K562 (cell line): ENCODE data around the gene NOP10. TPM values are rescaled to one million over a fixed set of nuclear protein-coding genes. Genes with fewer than 3 reads are reported as not detected.

Source experiments
- CAMTA2 ChIP-seq: fragments of 250-450 bp; sonication (Bioruptor Pico); conservative IDR thresholded peaks from 2 replicates; pipeline ENCODE4 v1.5.1; 2022
- EHMT2 ChIP-seq: fragments of 450-650 bp; IDR thresholded peaks from 2 replicates; pipeline ENCODE4 v1.6.1; 2018; ENCODE audit warnings: antibody characterized with exemption
- ETS1 ChIP-seq: conservative IDR thresholded peaks from 2 replicates; pipeline ENCODE4 v1.6.1; 2011; ENCODE audit warnings: low read depth, mild to moderate bottlenecking, low read length; ENCODE audit not compliant: control insufficient read depth
- HLTF ChIP-seq: fragments of 450-650 bp; IDR thresholded peaks from 2 replicates; pipeline ENCODE4 v1.6.1; 2016
- LCOR ChIP-seq: sonication (generic); formaldehyde crosslinking; IDR thresholded peaks from 2 replicates; pipeline ENCODE4 v1.8.0; 2022; ENCODE audit warnings: mild to moderate bottlenecking, missing genetic modification reagents
- MCM2 ChIP-seq: fragments of 450-650 bp; IDR thresholded peaks from 2 replicates; pipeline ENCODE4 v1.6.1; 2017; ENCODE audit warnings: low read depth, mild to moderate bottlenecking
- MGA ChIP-seq: fragments of 450-650 bp; IDR thresholded peaks from 2 replicates; pipeline ENCODE4 v1.6.1; 2016; ENCODE audit warnings: mild to moderate bottlenecking, moderate library complexity
- RBM14 ChIP-seq: fragments of 200-400 bp; formaldehyde crosslinking; IDR thresholded peaks from 2 replicates; pipeline ENCODE4 v1.6.1; 2018; ENCODE audit warnings: low read depth, mild to moderate bottlenecking, low read length, moderate library complexity, borderline replicate concordance; ENCODE audit not compliant: insufficient read depth
- RCOR1 ChIP-seq, 2 experiments: IDR thresholded peaks; 2 replicates each; pipeline ENCODE4 v1.6.1; 2012; ENCODE audit warnings: low read depth in 2 of 2, low read length in 2 of 2, borderline replicate concordance in 1 of 2, improper control_type of control experiment in 1 of 2
- SMAD3 ChIP-seq: fragments of 450-650 bp; formaldehyde crosslinking; conservative IDR thresholded peaks from 2 replicates; pipeline ENCODE4 v1.4.0; 2020; ENCODE audit warnings: mild to moderate bottlenecking
- XRCC4 ChIP-seq: IDR thresholded peaks from one replicate; pipeline ENCODE4 v1.6.1; 2011; ENCODE audit not compliant: insufficient read depth, insufficient read length; ENCODE audit errors: extremely low read depth
- ZNF384 ChIP-seq: IDR thresholded peaks from 2 replicates; pipeline ENCODE4 v1.6.1; 2012; ENCODE audit warnings: low read depth, low read length, improper control_type of control experiment
- ZNF436 ChIP-seq: fragments of 250-450, 450-650 bp; sonication (Bioruptor Pico); formaldehyde crosslinking; IDR thresholded peaks from 2 replicates; pipeline ENCODE4 v1.7.0; 2020; ENCODE audit warnings: mild to moderate bottlenecking
- ZNF696 ChIP-seq: fragments of 250-450 bp; sonication (Bioruptor Pico); conservative IDR thresholded peaks from 2 replicates; pipeline ENCODE4 v1.4.0; 2020; ENCODE audit warnings: mild to moderate bottlenecking, moderate library complexity
- polyA plus RNA-seq, 8 experiments: library from polyadenylated mRNA; depleted of rRNA in 4 of 8; stranded (reverse) in 5 of 8; unstranded in 3 of 8; fragments of >200 nt; fragmentation: Nextera tagmentation in 2 of 8; fragmentation: Illumina TruSeq in 1 of 8; extraction: Ambion mirVana in 2 of 8; extraction: Trizol in 1 of 8; gene quantifications; 2 replicates each; pipeline versions ENCODE4 v1.2.1 to v1.2.3, GENCODE V29; 2011 to 2014; ENCODE audit warnings: inconsistent platforms in 1 of 8, missing spikeins in 1 of 8
- total RNA-seq, 7 experiments: library from RNA; depleted of rRNA in 6 of 7; stranded (reverse); fragments of >200 nt in 6 of 7; fragmentation: Illumina TruSeq in 2 of 7; extraction: Trizol in 2 of 7; gene quantifications; 2 replicates each; pipeline versions ENCODE4 v1.2.1 to v1.2.3, GENCODE V29; 2011 to 2021; ENCODE audit warnings: low replicate concordance in 1 of 7

NOP10 gene
- total and polyA plus RNA-seq, 9 of the 15 experiments (the other 6 are each of a cell fraction or from before 2014, with no cell fraction given) = 250 to 1,663 (median 449) TPM

- TF ChIP-seq RBM14 = no peak
- no peak for TF ChIP-seq EHMT2
- TF ChIP-seq RCOR1 (IDR thresholded peaks at IDR 0.05; ENCODE audit: borderline replicate concordance in 1 of 2, low read depth in 2 of 2, low read length in 2 of 2) = no peak
- no peak for TF ChIP-seq ETS1
- no peak for TF ChIP-seq HLTF
- TF ChIP-seq LCOR = no peak
- TF ChIP-seq SMAD3 (CRISPR knock-in tag) = no peak
- TF ChIP-seq XRCC4 = no peak
- no peak for TF ChIP-seq ZNF436
- no peak for TF ChIP-seq CAMTA2 (CRISPR knock-in tag)
- TF ChIP-seq MCM2 = no peak
- TF ChIP-seq ZNF384 = no peak
- peak; percentile 48; the same call in 1 of the 2 replicates for TF ChIP-seq MGA
- TF ChIP-seq ZNF696 (CRISPR knock-in tag) = no peak
Observed at GRCh38 chr15:34318277-34319079, 24.5 kb downstream of the NOP10 start (continued).
